Activated CD4-positive, CD25-positive, alpha-beta regulatory T cell treated with anti-CD3 and anti-CD28 coated beads, Interleukin-2, amount 50 U/mL, for 24 hours (primary cell): ENCODE measurements around the gene ASB17.
"Not testable (repeated sequence)": the region's sequence is repeated elsewhere in the genome, so short reads cannot be mapped to it uniquely, and the experiment has no call there.

Source experiments
- ATAC-seq, 2 donors: fragments of 150-1000 bp; cut with Tn5 transposase; one replicate each; pipeline ENCODE4 v1.10.0; 2021; ENCODE audit warnings: mild to moderate bottlenecking in 1 of 2, moderate library complexity in 1 of 2

Gene ASB17

DNA sequence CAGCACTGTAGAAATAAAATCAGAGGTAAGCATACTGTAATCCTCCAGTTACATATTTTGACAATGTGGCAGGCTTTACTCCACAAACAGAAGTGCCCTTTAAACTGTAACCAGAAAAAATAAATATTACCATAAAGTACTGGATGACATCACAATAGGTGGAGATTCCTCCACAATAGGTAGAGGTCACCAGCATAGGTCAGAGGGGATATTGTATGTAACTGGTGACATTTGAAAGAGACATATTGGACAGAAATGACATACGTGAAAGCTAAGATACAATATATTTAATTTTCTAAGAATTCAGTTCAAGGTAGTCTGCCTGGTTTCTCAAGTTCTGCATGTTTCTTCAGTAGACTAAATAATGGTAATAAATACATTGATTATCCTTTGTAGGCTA, at the start of gene ASB17:
TSS of gene ASB17 (minus strand) at position 101 of the 400 bp plus-strand sequence. CDS start 113 bp downstream, outside the sequence.
- ATAC-seq, result no peak

GRCh38 chr1:75980972-75981897, 49.0 kb upstream of the ASB17 start:
- ATAC-seq, result no peak

DNA sequence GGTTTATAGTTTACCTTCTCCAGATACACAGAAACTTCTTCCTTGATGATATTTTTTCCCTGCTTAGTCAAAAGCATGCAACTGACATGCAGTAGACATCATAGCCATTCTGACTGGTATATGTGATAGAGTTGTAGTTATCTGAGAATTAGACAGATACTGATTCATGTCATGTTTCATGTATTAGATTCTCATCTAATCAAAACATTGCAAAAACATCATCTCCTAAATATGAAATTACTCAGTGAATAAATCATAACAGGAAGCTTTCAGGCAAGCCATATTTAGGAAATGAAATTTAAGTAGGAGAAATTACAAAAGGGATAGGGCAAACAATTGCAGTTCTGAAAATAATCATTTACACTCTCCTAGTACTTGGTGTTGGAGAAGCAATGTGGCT, 38.4 kb upstream of the ASB17 start:
- no peak for ATAC-seq

GRCh38 chr1:75969550-75969949, 37.3 kb upstream of the ASB17 start:
- ATAC-seq, result no peak

GRCh38 chr1:75967719-75968118, 35.5 kb upstream of the ASB17 start:
- ATAC-seq, result no peak

DNA sequence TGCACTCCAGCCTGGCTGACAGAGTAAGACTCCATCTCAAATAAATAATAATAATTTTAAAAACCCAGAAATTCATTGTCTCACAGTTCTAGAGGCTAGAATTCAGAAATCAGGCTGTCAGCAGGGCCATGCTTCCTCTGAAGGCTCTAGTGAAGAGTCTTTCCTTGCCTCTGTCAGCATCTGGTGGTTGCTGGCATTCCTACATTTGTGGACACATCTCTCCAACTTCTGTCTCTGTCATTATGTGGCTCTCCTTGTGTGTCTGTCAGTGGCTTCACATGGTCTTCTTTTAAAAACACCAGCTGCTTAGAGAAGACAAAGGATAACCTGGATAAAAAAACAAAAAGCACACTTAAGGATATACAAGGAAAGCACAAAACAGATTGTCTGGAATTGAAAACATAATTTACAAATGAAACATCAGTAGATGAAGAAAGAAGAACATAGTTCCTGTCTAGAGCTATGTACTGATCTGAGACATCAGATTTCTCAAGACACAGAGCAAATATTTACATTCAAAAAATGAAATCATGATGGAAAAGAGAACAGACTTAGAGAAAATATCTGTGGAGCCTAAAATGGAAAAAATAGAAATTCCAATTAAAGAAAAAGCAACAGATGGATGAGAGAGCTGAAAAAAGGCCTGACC, 32.7 kb upstream of the ASB17 start:
- ATAC-seq, result no peak

DNA sequence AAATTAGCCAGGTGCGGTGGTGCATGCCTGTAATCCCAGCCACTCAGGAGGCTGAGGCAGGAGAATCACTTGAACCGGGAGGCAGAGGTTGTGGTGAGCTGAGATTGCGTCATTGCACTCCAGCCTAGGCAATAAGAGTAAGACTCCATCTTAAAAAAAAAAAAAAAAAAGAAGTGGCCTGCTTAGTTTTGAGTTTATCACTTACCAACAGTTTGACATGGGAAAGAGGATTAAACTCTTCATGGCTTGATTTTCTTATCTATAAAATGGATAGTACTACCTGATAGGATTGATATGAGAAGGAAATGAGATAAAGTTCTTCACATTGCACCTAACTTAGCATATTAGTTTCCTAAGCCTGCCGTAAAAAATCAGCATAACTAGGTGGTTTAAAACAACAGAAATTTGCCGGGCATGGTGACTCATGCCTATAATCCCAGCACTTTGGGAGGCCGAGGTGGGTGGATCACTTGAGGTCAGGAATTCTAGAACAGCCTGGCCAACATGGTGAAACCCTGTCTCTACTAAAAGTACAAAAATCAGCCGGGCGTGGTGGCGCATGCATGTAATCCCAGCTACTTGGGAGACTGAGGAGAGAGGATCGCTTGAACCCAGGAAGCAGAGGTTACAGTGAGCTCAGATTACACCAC, 32.0 kb upstream of the ASB17 start:
- ATAC-seq, result not testable (repeated sequence)

DNA sequence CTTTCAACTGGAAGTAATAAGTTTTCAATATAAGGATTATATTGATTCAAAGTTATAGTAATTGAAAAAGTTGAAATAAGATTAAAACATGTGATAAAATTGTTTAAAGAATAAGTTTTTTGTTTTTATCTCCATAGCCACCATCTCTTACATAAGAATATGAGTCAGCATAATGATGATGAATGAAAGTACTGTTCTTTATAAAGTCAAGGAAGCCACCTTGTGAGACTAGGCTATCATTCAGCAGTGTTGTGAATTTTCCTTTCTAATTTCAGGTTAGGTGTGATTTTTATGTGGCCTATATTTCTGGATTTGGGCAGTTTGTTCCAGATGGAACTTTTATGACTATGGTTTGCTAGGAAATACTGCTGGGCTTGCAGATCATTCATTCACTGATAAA, 22.4 kb upstream of the ASB17 start:
- ATAC-seq, result no peak

DNA sequence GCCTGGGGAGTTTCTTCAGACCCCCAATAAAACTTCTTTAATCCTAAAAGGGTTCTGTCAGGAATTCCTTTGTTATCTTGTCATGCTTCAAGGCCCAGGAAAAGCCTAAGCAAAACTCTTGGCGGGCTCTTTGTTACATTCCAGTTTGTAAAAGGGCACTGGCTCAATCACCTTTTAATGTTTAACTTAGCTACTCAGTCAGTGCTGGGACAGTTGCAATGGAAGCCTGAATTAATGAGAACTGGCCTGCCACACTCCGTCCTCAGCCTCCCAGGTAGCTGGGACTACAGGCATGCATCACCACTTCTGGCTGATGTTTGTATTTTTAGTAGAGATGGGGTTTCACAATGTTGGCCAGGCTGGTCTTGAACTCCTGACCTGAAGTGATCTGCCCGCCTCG, 21.3 kb upstream of the ASB17 start:
- no peak for ATAC-seq

- ATAC-seq, result no peak
Observed at GRCh38 chr1:75952016-75952415, 19.8 kb upstream of the ASB17 start.

GRCh38 chr1:75950176-75950575, 18.0 kb upstream of the ASB17 start:
- no peak for ATAC-seq

- ATAC-seq, result not testable (repeated sequence)
Observed at GRCh38 chr1:75943037-75943436, 10.8 kb upstream of the ASB17 start.

DNA sequence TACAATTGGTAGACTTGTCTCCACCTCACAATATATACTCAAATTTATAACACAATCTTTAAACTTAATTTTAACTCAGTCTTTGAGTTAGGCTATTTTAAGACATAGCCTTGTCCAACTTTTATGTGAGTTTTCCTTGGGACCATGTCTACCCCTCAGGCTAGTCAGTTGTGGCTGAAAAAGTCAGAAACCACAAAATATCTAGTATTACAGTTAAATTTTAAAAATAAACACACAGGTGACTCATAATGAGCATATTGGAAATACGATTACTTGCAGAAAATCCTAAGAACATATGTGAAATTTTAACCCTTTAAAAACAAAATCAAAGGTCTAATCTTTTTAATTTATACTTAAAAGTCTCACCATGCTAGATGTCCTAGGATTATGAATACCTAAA, 4.8 kb upstream of the ASB17 start:
- no peak for ATAC-seq

GRCh38 chr1:75922698-75923097, 9.5 kb downstream of the ASB17 start:
- ATAC-seq, result no peak

- ATAC-seq, result no peak
Observed at GRCh38 chr1:75916834-75917233, 15.4 kb downstream of the ASB17 start.

DNA sequence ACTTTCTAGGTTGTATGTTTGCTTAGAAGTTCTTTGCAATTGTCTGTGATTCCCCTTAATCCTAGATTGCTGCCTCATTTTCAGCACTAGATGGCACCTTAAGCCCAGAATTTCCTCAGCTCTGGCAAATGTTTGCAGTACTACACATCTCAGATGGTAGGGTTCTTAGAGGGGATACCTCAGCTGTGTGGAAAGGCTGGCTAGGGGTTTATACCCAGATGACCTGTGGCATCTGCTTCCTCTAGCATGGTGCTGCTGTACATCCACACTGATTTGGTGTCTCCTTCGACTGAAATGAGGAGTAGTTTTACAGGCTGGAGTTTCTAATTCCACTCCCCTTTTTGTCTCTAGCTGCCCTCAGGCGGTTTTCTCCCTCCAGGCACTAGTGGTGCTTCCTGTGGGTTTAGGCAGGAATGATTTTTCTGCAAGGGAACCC, 23.5 kb downstream of the ASB17 start:
- ATAC-seq, result no peak

DNA sequence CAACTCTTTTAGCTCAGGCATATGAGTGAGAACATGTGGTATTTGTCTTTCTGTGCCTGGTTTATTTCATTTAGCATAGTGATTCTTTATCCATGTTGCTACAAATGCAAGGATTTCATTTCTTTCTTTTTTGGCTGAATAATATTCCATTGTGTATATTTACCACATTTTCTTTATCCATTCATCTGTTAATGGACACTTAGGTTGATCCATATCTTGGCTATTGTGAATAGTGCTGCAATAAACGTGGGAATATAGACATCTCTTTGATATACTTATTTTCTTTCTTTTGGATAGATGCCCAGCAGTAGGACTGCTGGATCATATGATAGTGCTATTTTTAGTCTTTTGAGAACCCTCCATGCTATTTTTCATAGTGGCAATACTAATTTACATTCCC, 30.8 kb downstream of the ASB17 start:
- ATAC-seq, result no peak

- ATAC-seq, result no peak
Observed at GRCh38 chr1:75884437-75884836, 47.8 kb downstream of the ASB17 start.

DNA sequence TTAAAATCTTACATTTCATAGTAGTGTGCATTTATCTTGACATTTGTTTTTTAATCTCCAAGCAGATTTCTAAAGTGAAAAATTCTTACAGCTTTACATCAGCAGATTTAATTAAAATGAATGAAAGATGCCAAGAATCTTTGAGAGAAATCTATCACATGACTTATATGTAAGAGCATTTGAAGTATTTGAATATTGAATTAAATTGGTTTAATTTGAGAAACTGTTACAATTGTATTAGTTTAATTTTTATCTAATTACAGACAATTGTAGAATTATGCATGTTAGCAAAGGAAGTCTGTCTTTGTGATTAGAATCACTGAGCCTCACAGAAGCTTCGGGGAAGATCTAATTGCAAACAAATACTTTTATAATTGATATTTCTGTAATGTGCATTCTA, 52.2 kb downstream of the ASB17 start:
- ATAC-seq, result no peak

DNA sequence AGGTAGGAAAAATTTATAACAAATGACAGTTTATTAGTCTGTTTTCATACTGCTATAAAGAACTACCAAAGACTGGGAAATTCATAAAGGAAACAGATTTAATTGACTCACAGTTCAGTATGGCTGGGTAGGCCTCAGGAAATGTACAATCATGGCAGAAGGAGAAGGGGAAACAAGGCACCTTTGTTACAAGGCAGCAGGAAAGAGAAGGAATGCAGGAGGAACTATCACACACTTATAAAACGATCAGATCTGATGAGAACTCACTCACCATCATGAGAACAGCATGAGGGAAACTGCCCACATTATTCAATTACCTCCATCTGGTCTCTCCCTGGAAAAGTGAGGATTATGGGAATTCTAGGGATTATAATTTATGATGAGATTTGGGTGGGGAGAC, 61.3 kb downstream of the ASB17 start:
- ATAC-seq, result no peak
